GM19240 (cell line): Measurements from ENCODE around the gene PGAP2.

ENCODE experiments used
- DNase-seq: peaks from one replicate; pipeline ENCODE4 v3.0.0; 2011; ENCODE audit warnings: low spot score; ENCODE audit not compliant: insufficient read length

Gene PGAP2

GRCh38 chr11:3831378-3832239 lies 23.2 kb downstream of the PGAP2 start:
- no peak for DNase-seq

- no peak for DNase-seq
These were observed 24.5 kb downstream of the PGAP2 start for GRCh38 chr11:3832816-3833215.

GRCh38 chr11:3833449-3833848 lies 25.1 kb downstream of the PGAP2 start:
- no peak for DNase-seq

DNA sequence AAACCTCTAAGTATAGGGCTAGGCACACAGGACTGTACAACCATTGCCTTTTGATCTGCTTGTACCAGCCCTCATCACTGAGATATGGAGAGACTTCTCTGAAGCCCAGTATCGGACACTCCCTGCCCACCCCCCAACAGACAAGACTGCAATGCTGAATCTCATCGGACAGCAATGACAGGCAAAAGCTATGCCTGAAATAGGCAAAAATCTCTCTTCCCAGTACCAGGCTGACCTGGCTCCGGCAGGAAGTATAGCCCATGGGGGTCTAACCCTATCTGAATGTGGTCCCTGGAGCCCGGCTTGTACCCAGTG lies 25.9 kb downstream of the PGAP2 start:
- no peak for DNase-seq

DNA sequence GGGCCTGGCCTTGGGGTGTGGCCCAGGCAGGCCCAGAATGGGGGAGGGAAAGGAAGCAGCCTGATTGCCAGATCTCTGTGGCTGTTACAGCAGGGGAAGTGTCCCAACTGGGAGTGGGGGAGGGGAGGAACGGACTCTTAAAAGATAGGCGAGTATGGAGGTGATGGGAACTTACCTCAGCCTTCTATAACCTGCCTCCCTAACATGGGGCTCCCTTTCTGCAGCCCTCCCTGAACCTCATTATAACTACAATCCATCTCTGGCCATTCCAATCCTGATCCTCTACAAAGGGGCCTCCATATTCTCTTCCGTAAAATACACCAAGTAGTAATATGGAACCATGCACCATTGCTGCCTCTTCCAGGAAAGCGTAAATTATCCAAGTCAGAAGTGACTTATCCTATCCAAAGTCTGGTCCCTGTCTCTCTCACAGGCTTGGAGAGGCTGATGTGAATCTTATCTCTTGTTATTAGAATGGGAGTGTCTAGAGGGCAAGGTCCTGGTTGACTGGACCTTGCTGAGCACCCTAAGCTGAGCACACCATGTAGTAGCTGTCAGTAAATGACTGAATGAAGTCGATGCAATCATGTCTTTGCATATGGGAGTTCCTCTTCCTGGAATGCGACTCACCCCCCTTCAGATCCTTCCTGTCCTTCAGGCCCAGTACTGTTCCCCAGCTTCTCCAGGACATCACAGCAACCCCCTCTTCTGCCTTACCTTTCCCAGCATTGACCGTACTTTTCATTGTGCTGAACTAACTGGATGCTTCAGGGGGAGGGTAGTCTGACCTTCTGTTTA lies 26.5 kb downstream of the PGAP2 start:
- DNase-seq = no peak

DNA sequence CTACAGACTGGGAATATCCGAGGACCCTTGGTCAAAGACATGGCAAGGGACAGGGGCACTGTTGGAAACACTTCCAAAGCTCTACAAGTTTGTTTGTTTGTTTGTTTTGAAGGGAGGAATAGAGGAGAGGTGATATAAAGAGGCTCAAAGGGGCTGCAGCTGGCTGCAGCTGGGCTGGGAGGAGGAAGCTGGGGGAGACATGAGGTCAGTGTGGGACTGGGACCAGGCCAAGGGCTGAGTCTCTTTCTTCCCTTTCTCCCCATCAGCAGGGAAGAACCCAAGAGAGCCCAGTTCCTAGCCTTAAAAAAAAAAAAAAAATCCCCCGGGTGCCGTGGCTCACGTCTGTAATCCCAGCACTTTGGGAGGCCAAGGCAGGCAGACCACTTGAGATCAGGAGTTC lies 27.4 kb downstream of the PGAP2 start:
- DNase-seq = no peak

- DNase-seq = no peak
These were observed 28.5 kb downstream of the PGAP2 start for GRCh38 chr11:3836903-3837302.

DNA sequence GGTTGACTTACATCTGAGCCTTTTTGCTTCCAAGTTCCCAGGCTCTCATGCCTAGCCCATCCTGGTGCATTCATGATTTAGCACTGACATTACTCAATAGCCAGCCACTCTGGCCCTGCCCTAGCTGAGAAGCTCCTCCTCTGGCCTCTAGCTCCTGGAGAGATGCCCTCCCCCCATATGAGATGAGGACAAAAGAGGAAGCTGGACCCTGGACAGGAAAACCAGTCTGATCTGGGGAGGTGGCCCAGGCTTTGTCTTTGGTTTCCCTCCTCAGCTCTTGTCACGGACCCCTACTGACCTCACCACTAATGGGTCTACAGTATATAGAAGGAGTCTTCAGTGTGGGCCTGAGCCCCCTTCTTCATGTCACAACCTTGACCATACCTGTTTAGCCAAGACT lies 29.4 kb downstream of the PGAP2 start:
- no peak for DNase-seq

DNA sequence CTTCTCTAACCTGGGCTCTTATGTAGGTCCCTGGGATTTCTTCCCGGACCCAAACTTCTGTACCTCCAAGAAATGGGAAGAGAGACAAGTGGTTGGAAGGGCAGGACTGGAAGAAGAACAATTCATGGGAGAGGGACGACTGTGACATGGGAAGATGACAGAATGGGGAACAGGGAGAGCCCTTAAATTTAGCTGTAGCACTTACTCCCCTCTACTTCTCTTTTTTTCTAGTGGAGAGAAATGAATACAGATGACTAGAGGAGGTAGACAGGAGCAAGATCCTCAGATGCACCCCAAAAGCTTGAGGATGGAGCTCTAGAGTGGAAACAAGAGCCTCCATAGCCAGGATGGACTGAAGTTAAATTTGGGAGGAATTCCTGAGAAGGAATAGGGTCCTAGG lies 30.1 kb downstream of the PGAP2 start:
- DNase-seq = no peak

GRCh38 chr11:3840004-3840869 lies 31.9 kb downstream of the PGAP2 start:
- DNase-seq = no peak

GRCh38 chr11:3840870-3841425 lies 32.6 kb downstream of the PGAP2 start, which contains the start of gene RHOG:
RHOG (minus strand) TSS chr11:3840959; CDS start chr11:3828138, 12,821 bp downstream.
- no peak for DNase-seq

- no peak for DNase-seq
These were observed 33.3 kb downstream of the PGAP2 start for GRCh38 chr11:3841426-3842350.

- DNase-seq = no peak
These were observed 35.0 kb downstream of the PGAP2 start for GRCh38 chr11:3843326-3843725.

GRCh38 chr11:3845246-3845645 lies 36.9 kb downstream of the PGAP2 start:
- no peak for DNase-seq

DNA sequence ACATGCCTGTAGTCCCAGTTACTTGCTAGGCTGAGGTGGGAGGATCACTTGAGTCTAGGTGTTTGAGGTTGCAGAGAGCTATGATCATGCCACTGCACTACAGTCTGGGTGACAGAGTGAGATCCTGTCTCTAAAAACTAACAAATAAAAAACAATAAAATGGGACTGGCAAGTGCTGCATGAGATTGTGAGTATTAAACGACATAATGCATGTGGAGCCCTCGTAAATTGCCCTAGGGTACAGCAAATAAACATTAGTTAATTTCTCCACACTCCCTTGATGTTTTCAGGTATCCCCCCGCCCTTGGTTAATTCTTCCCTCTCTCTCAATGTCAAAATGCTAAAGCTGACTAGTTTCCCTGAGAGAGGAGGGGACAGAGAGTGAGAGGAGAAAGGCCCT lies 37.3 kb downstream of the PGAP2 start:
- no peak for DNase-seq

DNA sequence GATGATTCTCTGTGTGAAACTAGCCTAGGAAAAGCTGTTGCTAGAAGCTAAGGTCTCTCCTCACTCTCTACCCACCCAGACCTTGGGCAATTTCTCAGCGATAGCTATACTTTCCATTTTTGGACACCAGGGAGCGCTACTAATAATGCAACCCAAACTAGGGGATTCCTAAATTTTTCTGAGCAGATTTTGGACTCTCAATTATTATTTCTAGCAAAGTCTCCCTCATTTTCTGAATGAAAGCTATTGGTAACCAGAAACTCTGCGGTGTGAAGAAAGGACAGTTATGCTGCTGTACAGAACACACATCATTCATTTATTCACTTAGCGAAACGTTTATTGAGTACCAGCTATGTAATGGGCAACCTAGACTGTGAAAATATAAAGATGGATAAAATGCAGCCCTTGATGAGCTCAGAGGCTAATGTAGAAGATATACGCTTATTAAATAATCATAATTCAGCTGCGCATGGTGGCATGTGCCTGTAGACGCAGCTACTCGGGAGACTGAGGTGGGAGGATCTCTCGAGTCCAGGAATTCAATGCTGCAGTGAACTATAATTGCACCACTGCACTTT lies 41.0 kb downstream of the PGAP2 start:
- no peak for DNase-seq

DNA sequence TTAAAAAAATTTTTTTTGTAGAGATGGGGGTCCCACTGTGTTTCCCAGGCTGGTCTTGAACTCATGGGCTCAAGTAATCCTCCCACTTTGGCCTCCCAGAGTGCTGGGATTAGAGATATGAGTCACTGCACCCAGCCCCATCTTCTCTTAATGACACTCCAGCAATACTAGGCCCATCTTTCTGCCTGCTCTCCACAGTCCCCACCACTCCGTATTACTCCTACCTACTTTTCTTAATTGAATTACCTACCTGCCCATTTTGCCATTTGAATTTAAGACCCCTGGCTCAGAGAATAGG lies 45.1 kb downstream of the PGAP2 start:
- DNase-seq = no peak

DNA sequence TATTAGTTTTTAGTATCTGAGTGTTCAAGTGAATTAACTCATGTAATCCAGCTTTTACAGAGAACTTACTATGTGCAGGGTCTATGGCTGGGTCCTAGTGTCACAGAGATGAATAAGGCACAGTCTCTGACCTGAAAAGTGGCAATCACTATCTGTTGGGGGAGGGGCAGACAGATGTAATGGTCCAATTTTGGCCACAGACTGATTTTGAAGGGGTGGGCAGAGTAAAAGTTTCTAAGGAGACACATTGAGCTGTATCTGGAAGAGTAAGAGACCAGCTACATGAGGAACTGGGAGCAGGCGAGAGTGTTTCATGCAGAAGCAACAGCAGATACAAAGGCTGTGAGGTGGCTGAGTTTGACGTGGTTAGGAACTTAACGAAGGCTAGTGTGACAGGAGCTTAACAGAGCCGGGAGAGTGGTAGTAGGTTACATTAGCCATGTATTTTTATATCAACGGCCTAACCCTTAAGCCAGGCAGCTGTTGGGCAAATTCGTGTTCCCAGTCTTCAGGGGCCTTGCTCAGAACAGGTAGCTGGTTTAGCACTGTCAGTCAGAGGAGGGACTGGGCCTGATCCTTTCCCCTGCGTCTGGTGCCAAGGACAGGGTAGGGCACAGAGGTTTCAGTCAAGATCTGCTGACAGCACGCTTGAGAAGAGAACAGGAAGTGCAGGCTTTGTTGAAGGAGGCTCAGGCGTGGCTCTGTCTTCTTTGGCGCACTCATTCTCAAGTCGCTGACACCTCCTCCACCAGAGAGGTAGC lies 45.7 kb downstream of the PGAP2 start:
- DNase-seq = no peak

- no peak for DNase-seq
These were observed 46.3 kb downstream of the PGAP2 start for GRCh38 chr11:3854660-3854976.
